Liver (tissue), 9 donors: ENCODE measurements around the gene GNPDA2. TPM values are rescaled to one million over a fixed set of nuclear protein-coding genes. Genes with fewer than 3 reads are reported as not detected.

Experiments used
- DNase-seq: peaks from one replicate; pipeline ENCODE4 v3.0.0-alpha.2; 2017; ENCODE audit warnings: low spot score
- H3K27ac ChIP-seq, 2 donors: one replicate each; pipeline ENCODE4 v1.7.0; 2013; ENCODE audit warnings: inconsistent platforms in 2 of 2, low read length in 2 of 2, control low read depth in 1 of 2, low read depth in 1 of 2, mild to moderate bottlenecking in 1 of 2
- H3K27me3 ChIP-seq, 4 donors: one replicate each; pipeline versions ENCODE4 v1.6.1 to v1.7.0; 2013; ENCODE audit warnings: low read length in 3 of 4, inconsistent platforms in 1 of 4, mild to moderate bottlenecking in 1 of 4, moderate library complexity in 1 of 4; ENCODE audit not compliant: control insufficient read depth in 4 of 4, insufficient read depth in 4 of 4
- H3K36me3 ChIP-seq, 4 donors: one replicate each; pipeline versions ENCODE4 v1.6.1 to v1.7.0; 2013; ENCODE audit warnings: low read length in 3 of 4, mild to moderate bottlenecking in 3 of 4, low read depth in 1 of 4, moderate library complexity in 1 of 4; ENCODE audit not compliant: control insufficient read depth in 4 of 4, insufficient read depth in 3 of 4
- H3K4me1 ChIP-seq, 4 donors: one replicate each; pipeline versions ENCODE4 v1.6.1 to v1.7.0; 2013; ENCODE audit warnings: low read length in 3 of 4, mild to moderate bottlenecking in 3 of 4, moderate library complexity in 1 of 4; ENCODE audit not compliant: control insufficient read depth in 4 of 4, insufficient read depth in 4 of 4
- H3K4me3 ChIP-seq, 3 donors: one replicate each; pipeline versions ENCODE4 v1.6.1 to v1.7.0; 2013; ENCODE audit warnings: low read length in 3 of 3, control low read depth in 1 of 3, low read depth in 1 of 3, mild to moderate bottlenecking in 1 of 3
- H3K9ac ChIP-seq, 2 donors: one replicate each; pipeline ENCODE4 v1.7.0; 2013; ENCODE audit warnings: low read length in 2 of 2, mild to moderate bottlenecking in 2 of 2, moderate library complexity in 2 of 2, control low read depth in 1 of 2, low read depth in 1 of 2
- H3K9me3 ChIP-seq, 4 donors: one replicate each; pipeline versions ENCODE4 v1.6.1 to v1.7.0; 2013; ENCODE audit warnings: low read length in 3 of 4; ENCODE audit not compliant: control insufficient read depth in 4 of 4
- ATF3 ChIP-seq: IDR thresholded peaks from 2 replicates; pipeline ENCODE4 v1.6.1; 2016; ENCODE audit warnings: antibody characterized with exemption
- CTCF ChIP-seq: fragments of 150-350 bp; IDR thresholded peaks from 2 replicates; pipeline ENCODE4 v1.5.1; 2017; ENCODE audit warnings: improper control_type of control experiment, low read depth, low read length; ENCODE audit not compliant: missing input control
- EGR1 ChIP-seq, 2 donors: IDR thresholded peaks; 2 replicates each; pipeline ENCODE4 v1.6.1; 2016 to 2018; ENCODE audit warnings: antibody characterized with exemption in 2 of 2, low read depth in 2 of 2
- FOXA1 ChIP-seq: IDR thresholded peaks from 2 replicates; pipeline ENCODE4 v1.6.1; 2016; ENCODE audit warnings: antibody characterized with exemption
- FOXA2 ChIP-seq: IDR thresholded peaks from 2 replicates; pipeline ENCODE4 v1.6.1; 2016; ENCODE audit warnings: antibody characterized with exemption
- GABPA ChIP-seq, 2 donors: IDR thresholded peaks in 1 of 2; conservative IDR thresholded peaks in 1 of 2; 2 replicates each; pipeline ENCODE4 v1.6.1; 2016; ENCODE audit warnings: antibody characterized with exemption in 2 of 2, mild to moderate bottlenecking in 1 of 2, moderate library complexity in 1 of 2
- HNF4A ChIP-seq, 2 donors: conservative IDR thresholded peaks; 2 replicates each; pipeline ENCODE4 v1.6.1; 2016; ENCODE audit warnings: antibody characterized with exemption in 2 of 2, mild to moderate bottlenecking in 2 of 2
- HNF4G ChIP-seq: IDR thresholded peaks from 2 replicates; pipeline ENCODE4 v1.6.1; 2016; ENCODE audit warnings: antibody characterized with exemption
- JUND ChIP-seq, 2 donors: IDR thresholded peaks; 2 replicates each; pipeline ENCODE4 v1.6.1; 2016; ENCODE audit warnings: antibody characterized with exemption in 2 of 2
- MAX ChIP-seq: IDR thresholded peaks from 2 replicates; pipeline ENCODE4 v1.6.1; 2016; ENCODE audit warnings: antibody characterized with exemption
- NR2F2 ChIP-seq: IDR thresholded peaks from 2 replicates; pipeline ENCODE4 v1.6.1; 2016; ENCODE audit warnings: antibody characterized with exemption
- RAD21 ChIP-seq, 2 donors: IDR thresholded peaks; 2 replicates each; pipeline ENCODE4 v1.6.1; 2016; ENCODE audit warnings: antibody characterized with exemption in 2 of 2, mild to moderate bottlenecking in 2 of 2
- RXRA ChIP-seq, 2 donors: IDR thresholded peaks; 2 replicates each; pipeline ENCODE4 v1.6.1; 2017 to 2018; ENCODE audit warnings: antibody characterized with exemption in 2 of 2, mild to moderate bottlenecking in 1 of 2
- SP1 ChIP-seq: IDR thresholded peaks from 2 replicates; pipeline ENCODE4 v1.6.1; 2018; ENCODE audit warnings: antibody characterized with exemption, mild to moderate bottlenecking
- TAF1 ChIP-seq: conservative IDR thresholded peaks from 2 replicates; pipeline ENCODE4 v1.6.1; 2016; ENCODE audit warnings: antibody characterized with exemption, mild to moderate bottlenecking
- YY1 ChIP-seq: IDR thresholded peaks from 2 replicates; pipeline ENCODE4 v1.6.1; 2016; ENCODE audit warnings: antibody characterized with exemption, mild to moderate bottlenecking
- ZBTB33 ChIP-seq: IDR thresholded peaks from 2 replicates; pipeline ENCODE4 v1.6.1; 2016; ENCODE audit warnings: antibody characterized with exemption
- WGBS: extraction: QIAGEN DNeasy Blood & Tissue Kit; methylation state at CpG from one replicate; pipeline ENCODE4 v1.1.7; 2013; 5-methylcytosine and 5-hydroxymethylcytosine counted together
- polyA plus RNA-seq, 2 donors: library from polyadenylated mRNA; stranded (reverse) in 1 of 2; unstranded in 1 of 2; fragments of 200-250 nt in 1 of 2; fragments of >200 nt in 1 of 2; fragmentation: Nextera tagmentation in 1 of 2; extraction: Ambion mirVana in 1 of 2; gene quantifications; one replicate each; pipeline versions ENCODE4 v1.2.1 to v1.2.3, GENCODE V29; 2013 to 2015
- total RNA-seq, 2 donors: library from RNA; depleted of rRNA; stranded (reverse); fragments of >200 nt; gene quantifications; one replicate each; pipeline ENCODE4 v1.2.3, GENCODE V29; 2014
- TF ChIP-seq, protein P1 (sequence below): IDR thresholded peaks from 2 replicates; pipeline ENCODE4 v1.6.1; 2016; ENCODE audit warnings: antibody characterized with exemption, mild to moderate bottlenecking
- donor health status: healthy.
- donor health status: healthy.
- donor health status: healthy.
- donor health status: healthy.
- donor health status: healthy.

Gene GNPDA2
- total and polyA plus RNA-seq, 4 donors, result 1.5 to 5.3 (median 3.6) TPM

GRCh38 chr4:44670506-44671199 is 55.7 kb downstream of the GNPDA2 start:
- TF ChIP-seq ZBTB33 (no peak), CTCF (no peak), RAD21 (IDR thresholded peaks at IDR 0.05) (no peak), TAF1 (no peak), GABPA (IDR thresholded peaks at IDR 0.05 in 1 of 2, conservative IDR thresholded peaks at IDR 0.05 in 1 of 2) (no peak), FOXA1 (no peak), HNF4A (conservative IDR thresholded peaks at IDR 0.05) (no peak), MAX (no peak), EGR1 (IDR thresholded peaks at IDR 0.05; ENCODE audit: low read depth in 2 of 2) (no peak), YY1 (no peak), RXRA (IDR thresholded peaks at IDR 0.05) (no peak), JUND (IDR thresholded peaks at IDR 0.05) (no peak), FOXA2 (no peak), HNF4G (no peak), NR2F2 (no peak), SP1 (no peak), ATF3 (no peak)
- TF ChIP-seq, protein P1, sequence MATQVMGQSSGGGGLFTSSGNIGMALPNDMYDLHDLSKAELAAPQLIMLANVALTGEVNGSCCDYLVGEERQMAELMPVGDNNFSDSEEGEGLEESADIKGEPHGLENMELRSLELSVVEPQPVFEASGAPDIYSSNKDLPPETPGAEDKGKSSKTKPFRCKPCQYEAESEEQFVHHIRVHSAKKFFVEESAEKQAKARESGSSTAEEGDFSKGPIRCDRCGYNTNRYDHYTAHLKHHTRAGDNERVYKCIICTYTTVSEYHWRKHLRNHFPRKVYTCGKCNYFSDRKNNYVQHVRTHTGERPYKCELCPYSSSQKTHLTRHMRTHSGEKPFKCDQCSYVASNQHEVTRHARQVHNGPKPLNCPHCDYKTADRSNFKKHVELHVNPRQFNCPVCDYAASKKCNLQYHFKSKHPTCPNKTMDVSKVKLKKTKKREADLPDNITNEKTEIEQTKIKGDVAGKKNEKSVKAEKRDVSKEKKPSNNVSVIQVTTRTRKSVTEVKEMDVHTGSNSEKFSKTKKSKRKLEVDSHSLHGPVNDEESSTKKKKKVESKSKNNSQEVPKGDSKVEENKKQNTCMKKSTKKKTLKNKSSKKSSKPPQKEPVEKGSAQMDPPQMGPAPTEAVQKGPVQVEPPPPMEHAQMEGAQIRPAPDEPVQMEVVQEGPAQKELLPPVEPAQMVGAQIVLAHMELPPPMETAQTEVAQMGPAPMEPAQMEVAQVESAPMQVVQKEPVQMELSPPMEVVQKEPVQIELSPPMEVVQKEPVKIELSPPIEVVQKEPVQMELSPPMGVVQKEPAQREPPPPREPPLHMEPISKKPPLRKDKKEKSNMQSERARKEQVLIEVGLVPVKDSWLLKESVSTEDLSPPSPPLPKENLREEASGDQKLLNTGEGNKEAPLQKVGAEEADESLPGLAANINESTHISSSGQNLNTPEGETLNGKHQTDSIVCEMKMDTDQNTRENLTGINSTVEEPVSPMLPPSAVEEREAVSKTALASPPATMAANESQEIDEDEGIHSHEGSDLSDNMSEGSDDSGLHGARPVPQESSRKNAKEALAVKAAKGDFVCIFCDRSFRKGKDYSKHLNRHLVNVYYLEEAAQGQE, result no peak
- 79% methylated on average over 4 of the region's 4 CpGs for WGBS
- no peaks in the 10 kb centered on the region for H3K9me3 ChIP-seq
- H3K4me1 ChIP-seq, result no peaks in the 10 kb centered on the region
- H3K36me3 ChIP-seq, result no peaks in the 10 kb centered on the region
- no peaks in the 10 kb centered on the region for H3K27me3 ChIP-seq
- no peak overlapping the region for H3K4me3 ChIP-seq
- no peak for DNase-seq
- no peak overlapping the region for H3K9ac ChIP-seq
- H3K27ac ChIP-seq, result no peak overlapping the region
